Activated CD4-positive, CD25-positive, alpha-beta regulatory T cell treated with anti-CD3 and anti-CD28 coated beads, Interleukin-2, amount 50 U/mL, for 24 hours (primary cell): ENCODE results near the gene PCDHGA2.
"Not testable (repeated sequence)": the region's sequence is repeated elsewhere in the genome, so short reads cannot be mapped to it uniquely, and the experiment has no call there.

Experiments used
- ATAC-seq, 2 donors: fragments of 150-1000 bp; cut with Tn5 transposase; one replicate each; pipeline ENCODE4 v1.10.0; 2021; ENCODE audit warnings: mild to moderate bottlenecking in 1 of 2, moderate library complexity in 1 of 2

PCDHGA2 gene

GRCh38 chr5:141338538-141339306, at the start of gene PCDHGA2:
Gene PCDHGA2 (plus strand): TSS chr5:141338760.
- ATAC-seq, result no peak

- ATAC-seq, result no peak
These were observed 40.2 kb upstream of the PCDHGA2 start for GRCh38 chr5:141298376-141298775.

- no peak for ATAC-seq
These were observed 34.8 kb upstream of the PCDHGA2 start, which contains the start of gene SLC25A2 for GRCh38 chr5:141303756-141304155. Gene SLC25A2 (minus strand): TSS chr5:141304049. CDS start chr5:141303865, 184 bp downstream.

- ATAC-seq, result no peak
These were observed 31.9 kb upstream of the PCDHGA2 start for GRCh38 chr5:141306630-141307029.

- ATAC-seq, result no peak
These were observed 24.8 kb upstream of the PCDHGA2 start for GRCh38 chr5:141313711-141314110.

GRCh38 chr5:141316963-141317362, 21.6 kb upstream of the PCDHGA2 start:
- not testable (repeated sequence) for ATAC-seq

- no peak for ATAC-seq
These were observed 19.4 kb upstream of the PCDHGA2 start for GRCh38 chr5:141319202-141319601.

GRCh38 chr5:141319699-141320098, 18.9 kb upstream of the PCDHGA2 start:
- no peak for ATAC-seq

GRCh38 chr5:141320225-141321169, 18.1 kb upstream of the PCDHGA2 start, which contains the start of gene TAF7:
Gene TAF7 (minus strand): TSS chr5:141320784. CDS start chr5:141320044, 740 bp downstream.
- ATAC-seq, result peak; percentile 93 to 94

GRCh38 chr5:141322261-141322660, 16.3 kb upstream of the PCDHGA2 start:
- no peak for ATAC-seq

- peak; percentile 94 for ATAC-seq
These were observed 12.3 kb upstream of the PCDHGA2 start for GRCh38 chr5:141326088-141326854.

- no peak for ATAC-seq
These were observed 10.3 kb upstream of the PCDHGA2 start for GRCh38 chr5:141328231-141328630.

GRCh38 chr5:141330299-141331080, 8.1 kb upstream of the PCDHGA2 start, which contains the start of gene PCDHGA1:
Gene PCDHGA1 (plus strand): TSS chr5:141330514.
- ATAC-seq, result no peak

GRCh38 chr5:141332571-141332970, 6.0 kb upstream of the PCDHGA2 start:
- ATAC-seq, result not testable (repeated sequence)

- not testable (repeated sequence) for ATAC-seq
These were observed 2.3 kb downstream of the PCDHGA2 start for GRCh38 chr5:141340781-141341354.

GRCh38 chr5:141342773-141343172, 4.2 kb downstream of the PCDHGA2 start:
- ATAC-seq, result no peak

GRCh38 chr5:141343242-141343952, 4.8 kb downstream of the PCDHGA2 start, which contains the start of gene PCDHGA3:
Gene PCDHGA3 (plus strand): TSS chr5:141343829. CDS start chr5:141344034, 205 bp downstream.
- no peak for ATAC-seq

GRCh38 chr5:141343953-141344463, 5.4 kb downstream of the PCDHGA2 start:
- no peak for ATAC-seq

GRCh38 chr5:141345327-141345726, 6.8 kb downstream of the PCDHGA2 start:
- ATAC-seq, result no peak

- ATAC-seq, result not testable (repeated sequence)
These were observed 7.5 kb downstream of the PCDHGA2 start for GRCh38 chr5:141346017-141346416.
